Jurkat, Clone E6-1 (cell line): ENCODE data around the gene IQCK.
"Not testable (repeated sequence)": the region's sequence is repeated elsewhere in the genome, so short reads cannot be mapped to it uniquely, and the experiment has no call there.

Experiments used
- DNase-seq: peaks from one replicate; pipeline ENCODE4 v3.0.0-alpha.2; 2011; ENCODE audit warnings: low read depth, low spot score
- H3K4me3 ChIP-seq: 2 replicates; pipeline ENCODE4 v1.5.1; 2011; ENCODE audit warnings: mild to moderate bottlenecking, low read length, control low read depth, moderate library complexity

IQCK gene

GRCh38 chr16:19713697-19714096 lies 4.4 kb upstream of the IQCK start:
- DNase-seq = no peak
- no peak overlapping the region for H3K4me3 ChIP-seq

GRCh38 chr16:19715566-19715965 lies 2.5 kb upstream of the IQCK start:
- DNase-seq = no peak
- H3K4me3 ChIP-seq = no peak overlapping the region

GRCh38 chr16:19716183-19716582 lies 1.9 kb upstream of the IQCK start:
- H3K4me3 ChIP-seq = no peak overlapping the region
- DNase-seq = no peak

- peak overlapping the region; percentile 97 for H3K4me3 ChIP-seq
Observed at GRCh38 chr16:19716728-19717127, 1.3 kb upstream of the IQCK start.

GRCh38 chr16:19717314-19717713 lies 757 bp upstream of the IQCK start:
- peak overlapping the region; percentile 97 for H3K4me3 ChIP-seq
- DNase-seq = no peak

More at GRCh38 chr16:19716728-19717127, 1.3 kb upstream of the IQCK start:
- not testable (repeated sequence) for DNase-seq

GRCh38 chr16:19718624-19718965 lies 524 bp downstream of the IQCK start:
- H3K4me3 ChIP-seq = peak overlapping the region; percentile 97
- no peak for DNase-seq

- no peak overlapping the region for H3K4me3 ChIP-seq
- no peak for DNase-seq
Observed at GRCh38 chr16:19722269-19722952, 4.3 kb downstream of the IQCK start.

- H3K4me3 ChIP-seq = no peak overlapping the region
- DNase-seq = no peak
Observed at GRCh38 chr16:19722981-19723380, 4.9 kb downstream of the IQCK start.

GRCh38 chr16:19728636-19728965 lies 10.5 kb downstream of the IQCK start:
- H3K4me3 ChIP-seq = no peak overlapping the region
- no peak for DNase-seq

- no peak for DNase-seq
- no peak overlapping the region for H3K4me3 ChIP-seq
Observed at GRCh38 chr16:19733551-19733950, 15.5 kb downstream of the IQCK start.

GRCh38 chr16:19735074-19735867 lies 17.2 kb downstream of the IQCK start:
- no peak overlapping the region for H3K4me3 ChIP-seq
- no peak for DNase-seq

GRCh38 chr16:19737306-19738038 lies 19.4 kb downstream of the IQCK start:
- DNase-seq = no peak

GRCh38 chr16:19741354-19741753 lies 23.3 kb downstream of the IQCK start:
- DNase-seq = no peak
- H3K4me3 ChIP-seq = no peak overlapping the region

More at GRCh38 chr16:19737306-19738038, 19.4 kb downstream of the IQCK start:
- H3K4me3 ChIP-seq = no peak overlapping the region

- no peak overlapping the region for H3K4me3 ChIP-seq
- DNase-seq = no peak
Observed at GRCh38 chr16:19743816-19744159, 25.7 kb downstream of the IQCK start.

GRCh38 chr16:19744670-19745069 lies 26.6 kb downstream of the IQCK start:
- no peak for DNase-seq
- H3K4me3 ChIP-seq = no peak overlapping the region

GRCh38 chr16:19745286-19746010 lies 27.4 kb downstream of the IQCK start:
- H3K4me3 ChIP-seq = no peak overlapping the region
- no peak for DNase-seq

GRCh38 chr16:19746561-19746960 lies 28.5 kb downstream of the IQCK start:
- no peak for DNase-seq
- no peak overlapping the region for H3K4me3 ChIP-seq

- DNase-seq = no peak
- H3K4me3 ChIP-seq = no peak overlapping the region
Observed at GRCh38 chr16:19748389-19749168, 30.5 kb downstream of the IQCK start.

- no peak for DNase-seq
- no peak overlapping the region for H3K4me3 ChIP-seq
Observed at GRCh38 chr16:19749571-19750080, 31.6 kb downstream of the IQCK start.
